AG04449 (cell line): ENCODE results near the gene OR8B4.

ENCODE experiments used
- CTCF ChIA-PET: fragments of 350-600 bp; formaldehyde crosslinking; extraction: SDS; loops from one replicate; lab custom pipeline; 2021; ENCODE audit warnings: antibody characterized with exemption; lab: Yijun Ruan, JAX
- POLR2A ChIA-PET: fragments of 400-600, 350-600 bp; formaldehyde crosslinking; extraction: SDS; loops from one replicate; lab custom pipeline; 2020; ENCODE audit warnings: antibody characterized with exemption, inconsistent platforms; lab: Yijun Ruan, JAX
- DNase-seq: peaks from one replicate; pipeline ENCODE4 v3.0.0-alpha.2; 2010; ENCODE audit warnings: low read depth, low spot score
- H3K4me3 ChIP-seq: 2 replicates; pipeline ENCODE4 v1.5.1; 2011; ENCODE audit warnings: low read depth, mild to moderate bottlenecking, control low read depth, low read length
- TF ChIP-seq, protein P1 (sequence below): IDR thresholded peaks from one replicate; pipeline ENCODE4 v1.5.1; 2011; ENCODE audit warnings: mild to moderate bottlenecking, moderate library complexity, low read length, control low read depth, inconsistent platforms; ENCODE audit not compliant: insufficient read depth; ENCODE audit errors: missing control alignments

OR8B4 gene, protein sequence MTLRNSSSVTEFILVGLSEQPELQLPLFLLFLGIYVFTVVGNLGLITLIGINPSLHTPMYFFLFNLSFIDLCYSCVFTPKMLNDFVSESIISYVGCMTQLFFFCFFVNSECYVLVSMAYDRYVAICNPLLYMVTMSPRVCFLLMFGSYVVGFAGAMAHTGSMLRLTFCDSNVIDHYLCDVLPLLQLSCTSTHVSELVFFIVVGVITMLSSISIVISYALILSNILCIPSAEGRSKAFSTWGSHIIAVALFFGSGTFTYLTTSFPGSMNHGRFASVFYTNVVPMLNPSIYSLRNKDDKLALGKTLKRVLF

DNA sequence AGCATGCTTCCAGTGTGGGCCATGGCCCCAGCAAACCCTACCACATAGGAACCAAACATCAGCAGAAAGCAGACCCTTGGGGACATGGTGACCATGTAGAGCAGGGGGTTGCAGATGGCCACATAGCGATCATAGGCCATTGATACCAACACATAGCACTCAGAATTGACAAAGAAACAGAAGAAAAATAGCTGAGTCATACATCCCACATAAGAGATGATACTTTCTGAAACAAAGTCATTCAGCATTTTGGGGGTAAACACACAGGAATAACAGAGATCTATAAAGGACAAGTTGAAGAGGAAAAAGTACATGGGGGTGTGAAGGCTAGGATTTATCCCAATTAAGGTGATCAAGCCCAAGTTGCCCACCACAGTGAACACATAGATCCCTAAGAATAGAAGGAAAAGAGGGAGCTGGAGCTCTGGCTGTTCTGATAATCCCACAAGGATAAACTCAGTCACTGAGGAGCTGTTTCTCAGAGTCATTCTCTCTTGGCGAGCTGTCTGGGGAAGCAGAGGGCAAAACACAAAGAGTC lies at the start of gene OR8B4:
TSS of gene OR8B4 (minus strand) at position 488 of the 538 bp plus-strand sequence. CDS start at position 488, 0 bp downstream.
- POLR2A ChIA-PET, result no interaction called here
- no peak for DNase-seq
- TF ChIP-seq, protein P1, sequence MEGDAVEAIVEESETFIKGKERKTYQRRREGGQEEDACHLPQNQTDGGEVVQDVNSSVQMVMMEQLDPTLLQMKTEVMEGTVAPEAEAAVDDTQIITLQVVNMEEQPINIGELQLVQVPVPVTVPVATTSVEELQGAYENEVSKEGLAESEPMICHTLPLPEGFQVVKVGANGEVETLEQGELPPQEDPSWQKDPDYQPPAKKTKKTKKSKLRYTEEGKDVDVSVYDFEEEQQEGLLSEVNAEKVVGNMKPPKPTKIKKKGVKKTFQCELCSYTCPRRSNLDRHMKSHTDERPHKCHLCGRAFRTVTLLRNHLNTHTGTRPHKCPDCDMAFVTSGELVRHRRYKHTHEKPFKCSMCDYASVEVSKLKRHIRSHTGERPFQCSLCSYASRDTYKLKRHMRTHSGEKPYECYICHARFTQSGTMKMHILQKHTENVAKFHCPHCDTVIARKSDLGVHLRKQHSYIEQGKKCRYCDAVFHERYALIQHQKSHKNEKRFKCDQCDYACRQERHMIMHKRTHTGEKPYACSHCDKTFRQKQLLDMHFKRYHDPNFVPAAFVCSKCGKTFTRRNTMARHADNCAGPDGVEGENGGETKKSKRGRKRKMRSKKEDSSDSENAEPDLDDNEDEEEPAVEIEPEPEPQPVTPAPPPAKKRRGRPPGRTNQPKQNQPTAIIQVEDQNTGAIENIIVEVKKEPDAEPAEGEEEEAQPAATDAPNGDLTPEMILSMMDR, result no peak
- H3K4me3 ChIP-seq, result no peak within 1 kb of the TSS
- CTCF ChIA-PET, result no interaction called here

DNA sequence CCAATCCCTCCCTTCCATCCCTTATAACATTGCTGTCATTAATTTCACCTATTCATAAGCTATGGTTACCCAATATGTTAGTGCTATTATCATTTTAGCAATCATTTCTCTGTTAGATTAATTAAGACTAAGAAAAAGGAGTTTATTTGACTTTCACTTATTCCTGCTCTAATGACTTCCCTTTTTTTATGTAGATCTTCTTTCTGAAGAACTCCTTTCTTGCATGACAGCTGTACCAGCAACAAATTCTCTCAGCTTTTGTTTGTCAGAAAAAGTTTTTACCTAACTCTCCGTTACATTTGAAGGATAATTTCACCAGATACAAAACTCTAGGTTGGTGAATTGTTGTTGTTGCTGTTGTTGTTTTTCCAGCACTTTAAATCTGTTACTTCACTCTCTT lies 49.4 kb upstream of the OR8B4 start:
- POLR2A ChIA-PET, result no interaction called here
- TF ChIP-seq, protein P1, result no peak
- H3K4me3 ChIP-seq, result no peak overlapping the region
- no peak for DNase-seq
- CTCF ChIA-PET, result no interaction called here

DNA sequence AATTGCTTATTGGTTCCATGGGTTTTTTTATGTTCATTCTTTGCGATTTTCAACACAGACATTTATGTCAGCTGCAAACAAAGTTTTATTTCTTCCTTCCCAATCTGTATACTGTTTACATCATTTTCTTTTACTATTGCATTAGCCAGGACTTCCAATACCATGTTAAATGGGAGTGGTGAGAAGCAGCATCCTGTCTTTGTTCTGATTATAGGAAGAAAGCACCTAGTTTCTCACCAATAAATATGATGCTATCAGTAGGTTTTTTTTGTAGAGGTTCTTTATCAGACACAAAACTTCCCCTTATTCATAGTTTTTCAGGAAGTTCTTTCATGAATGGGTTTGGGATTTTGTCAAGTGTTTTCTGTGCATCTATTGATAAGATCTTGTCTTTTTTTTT lies 48.8 kb upstream of the OR8B4 start:
- CTCF ChIA-PET, result no interaction called here
- no peak for DNase-seq
- H3K4me3 ChIP-seq, result no peak overlapping the region
- POLR2A ChIA-PET, result no interaction called here
- TF ChIP-seq, protein P1, result no peak

DNA sequence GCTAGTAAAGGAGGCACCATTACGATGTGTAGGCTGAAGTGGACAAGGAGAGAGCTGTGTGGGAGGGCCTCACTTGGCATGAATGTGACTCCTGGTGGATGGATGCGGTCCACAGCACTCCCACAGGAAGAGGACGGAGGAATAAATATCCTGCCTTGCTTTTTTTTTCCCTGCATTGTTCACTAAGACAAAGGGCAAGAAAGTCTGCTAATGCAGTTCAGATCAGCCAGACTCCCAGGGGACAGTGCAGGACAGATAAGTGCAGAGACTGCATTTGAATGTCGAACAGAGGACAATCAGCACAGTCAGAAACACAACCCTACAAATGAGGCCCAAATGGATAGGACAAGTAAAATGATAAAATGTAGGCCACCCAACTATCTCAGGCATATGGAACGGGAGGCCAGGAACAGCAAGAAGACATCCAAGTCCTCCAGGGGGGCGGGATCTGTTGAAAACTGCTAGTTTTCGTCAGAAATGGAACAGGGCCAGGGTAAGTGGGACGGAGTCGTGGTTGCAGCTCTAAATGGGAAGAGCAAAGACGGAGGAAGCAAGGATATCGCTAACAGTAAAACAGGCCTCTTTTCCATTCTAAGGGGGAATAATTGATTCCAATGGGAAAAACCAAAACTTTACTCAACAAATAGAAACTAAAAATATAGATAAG lies 46.0 kb upstream of the OR8B4 start:
- TF ChIP-seq, protein P1, result no peak
- ChIA-PET CTCF (no interaction called here), POLR2A (no interaction called here)
- DNase-seq, result no peak
- H3K4me3 ChIP-seq, result no peak overlapping the region

DNA sequence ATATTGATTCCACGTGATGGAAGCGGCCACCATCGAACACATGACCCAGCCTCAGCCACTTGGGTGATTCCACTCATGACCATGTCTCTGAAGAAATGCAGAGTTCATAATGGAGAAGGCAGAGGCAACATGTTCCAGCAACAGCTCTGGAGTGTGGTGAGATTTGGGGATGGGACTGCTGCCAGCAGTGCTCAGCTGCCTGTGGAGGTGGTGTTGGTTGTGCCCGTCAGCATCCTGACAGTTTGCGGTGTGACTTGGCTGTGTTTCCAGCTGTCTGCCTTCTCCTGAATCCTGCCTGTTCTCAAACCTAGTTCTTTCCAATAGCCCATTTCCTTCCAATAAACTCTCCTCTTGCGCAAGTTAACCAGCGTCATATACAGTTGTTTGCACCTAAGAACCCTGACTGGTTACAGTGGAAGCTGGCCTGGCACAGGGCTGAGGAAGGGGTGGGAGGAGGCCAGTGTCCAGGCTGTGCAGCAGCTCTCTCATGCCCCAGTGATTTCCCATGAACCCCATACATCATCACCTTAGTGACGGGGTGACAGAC lies 42.8 kb upstream of the OR8B4 start:
- CTCF ChIA-PET, result no interaction called here
- POLR2A ChIA-PET, result no interaction called here
- no peak for DNase-seq
- H3K4me3 ChIP-seq, result no peak overlapping the region
- TF ChIP-seq, protein P1, result no peak

DNA sequence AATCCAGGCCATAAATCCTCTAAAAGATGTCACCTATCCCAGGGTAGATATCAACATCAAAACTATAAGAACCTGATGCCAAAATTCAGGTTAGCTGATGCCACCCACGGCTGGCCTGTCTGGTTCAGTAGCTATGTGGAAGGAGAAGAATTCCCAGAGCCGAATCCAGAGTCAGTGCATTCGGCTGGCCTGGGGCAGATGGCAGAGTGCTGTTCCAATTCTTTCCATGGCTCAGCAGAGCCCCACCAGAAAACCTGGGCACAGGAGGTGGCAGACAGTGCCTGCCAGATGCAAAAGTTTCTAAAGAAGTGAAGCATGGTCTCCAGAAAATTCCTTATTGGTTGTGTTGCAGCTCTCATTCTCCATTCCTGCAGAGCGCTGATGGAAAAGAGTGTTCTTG lies 40.7 kb upstream of the OR8B4 start:
- TF ChIP-seq, protein P1, result no peak
- ChIA-PET CTCF (no interaction called here), POLR2A (no interaction called here)
- no peak overlapping the region for H3K4me3 ChIP-seq
- DNase-seq, result no peak
